ENCODE results near the gene TAS2R13.

Gene TAS2R13

DNA sequence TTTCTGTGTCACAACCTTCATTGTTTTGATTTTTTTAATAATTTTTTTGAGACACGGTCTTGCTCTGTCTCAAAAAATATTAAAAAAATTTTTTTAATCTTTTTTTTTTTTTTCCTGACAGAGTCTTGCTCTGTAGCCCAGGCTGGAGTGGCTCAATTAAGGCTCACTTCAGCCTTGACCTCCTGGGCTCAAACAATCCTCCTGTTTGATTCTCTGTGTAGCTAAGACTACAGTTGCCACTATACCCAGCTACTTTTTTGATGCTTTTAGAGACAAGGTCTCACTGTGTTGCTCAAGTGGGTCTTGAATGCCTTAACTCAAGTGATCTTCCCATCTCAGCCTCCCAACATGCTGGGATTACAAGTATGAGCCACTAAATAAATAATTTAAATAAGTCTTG is 10.4 kb upstream of the TAS2R13 start:
- TF ChIP-seq, protein P1, sequence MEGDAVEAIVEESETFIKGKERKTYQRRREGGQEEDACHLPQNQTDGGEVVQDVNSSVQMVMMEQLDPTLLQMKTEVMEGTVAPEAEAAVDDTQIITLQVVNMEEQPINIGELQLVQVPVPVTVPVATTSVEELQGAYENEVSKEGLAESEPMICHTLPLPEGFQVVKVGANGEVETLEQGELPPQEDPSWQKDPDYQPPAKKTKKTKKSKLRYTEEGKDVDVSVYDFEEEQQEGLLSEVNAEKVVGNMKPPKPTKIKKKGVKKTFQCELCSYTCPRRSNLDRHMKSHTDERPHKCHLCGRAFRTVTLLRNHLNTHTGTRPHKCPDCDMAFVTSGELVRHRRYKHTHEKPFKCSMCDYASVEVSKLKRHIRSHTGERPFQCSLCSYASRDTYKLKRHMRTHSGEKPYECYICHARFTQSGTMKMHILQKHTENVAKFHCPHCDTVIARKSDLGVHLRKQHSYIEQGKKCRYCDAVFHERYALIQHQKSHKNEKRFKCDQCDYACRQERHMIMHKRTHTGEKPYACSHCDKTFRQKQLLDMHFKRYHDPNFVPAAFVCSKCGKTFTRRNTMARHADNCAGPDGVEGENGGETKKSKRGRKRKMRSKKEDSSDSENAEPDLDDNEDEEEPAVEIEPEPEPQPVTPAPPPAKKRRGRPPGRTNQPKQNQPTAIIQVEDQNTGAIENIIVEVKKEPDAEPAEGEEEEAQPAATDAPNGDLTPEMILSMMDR (IDR thresholded peaks at IDR 0.05; ENCODE audit: extremely low read depth, insufficient read depth, missing control alignments) = no peak
- DNase-seq (ENCODE audit: low spot score) = no peak
- in situ Hi-C loops (cut with MboI; ENCODE audit: low pct_unique_long_range_greater_than_20kb, low sequenced_read_pairs, unreplicated experiment) = no loop called here

DNA sequence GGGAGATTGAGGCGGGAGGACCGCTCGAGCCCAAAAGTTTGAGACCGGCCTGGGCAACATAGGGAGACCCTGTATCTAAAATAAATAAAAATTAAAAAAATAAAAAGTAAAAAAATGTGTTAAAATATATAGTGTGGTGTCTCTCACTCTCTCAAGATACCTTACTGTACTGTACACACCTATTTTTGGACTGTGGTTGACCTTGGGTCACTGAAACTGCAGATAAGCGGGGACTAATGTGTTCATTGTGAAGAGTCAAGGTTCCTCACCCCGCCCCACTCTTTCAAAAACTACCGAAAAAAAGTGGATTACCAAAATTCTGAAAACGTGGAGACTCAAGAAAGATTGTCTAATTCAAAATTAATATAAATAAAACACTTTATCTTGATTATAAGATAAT is 1.0 kb upstream of the TAS2R13 start:
- DNase-seq (ENCODE audit: low spot score) = no peak
- TF ChIP-seq, protein P1 (IDR thresholded peaks at IDR 0.05; ENCODE audit: extremely low read depth, insufficient read depth, missing control alignments) = no peak
- in situ Hi-C loops (cut with MboI; ENCODE audit: low pct_unique_long_range_greater_than_20kb, low sequenced_read_pairs, unreplicated experiment) = no loop called here

DNA sequence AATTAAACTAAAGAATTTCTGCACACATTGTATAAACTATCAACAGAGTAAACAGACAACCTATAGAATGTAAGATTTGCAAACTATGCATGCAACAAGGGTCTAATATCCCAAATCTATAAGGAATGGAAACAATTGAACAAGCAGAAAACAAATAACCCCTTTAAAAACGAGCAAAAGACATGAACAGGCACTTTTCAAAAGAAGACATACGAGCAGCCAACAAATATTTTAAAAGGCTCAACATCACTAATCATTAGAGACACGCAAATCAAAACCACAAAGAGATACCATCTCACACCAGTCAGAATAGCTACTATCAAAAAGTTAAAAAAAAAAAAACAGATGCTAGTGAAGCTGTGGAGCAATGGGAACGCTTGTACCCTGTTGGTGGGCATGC is 4.7 kb downstream of the TAS2R13 start:
- TF ChIP-seq, protein P1 (IDR thresholded peaks at IDR 0.05; ENCODE audit: extremely low read depth, insufficient read depth, missing control alignments) = no peak
- in situ Hi-C loops (cut with MboI; ENCODE audit: low pct_unique_long_range_greater_than_20kb, low sequenced_read_pairs, unreplicated experiment) = no loop called here
- DNase-seq (ENCODE audit: low spot score) = no peak

DNA sequence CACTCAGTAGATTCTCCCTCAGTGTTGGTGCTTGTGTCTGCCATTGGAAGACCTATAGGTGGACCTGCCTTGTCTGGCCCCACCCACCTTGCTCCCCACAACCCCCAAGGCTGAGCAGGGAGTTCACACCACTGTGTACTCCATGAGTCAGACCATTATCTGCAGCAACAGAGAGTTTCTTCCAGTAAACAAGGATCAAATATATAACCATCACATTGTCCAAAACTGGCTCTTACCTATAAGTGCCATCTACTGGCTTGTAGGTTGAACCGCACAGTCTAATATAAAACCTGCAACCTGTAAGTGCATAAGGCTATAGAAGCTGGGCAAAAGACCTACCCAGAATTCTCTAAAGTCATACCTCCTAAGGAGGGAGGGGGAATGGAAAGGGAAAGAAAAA is 7.9 kb downstream of the TAS2R13 start:
- TF ChIP-seq, protein P1 (IDR thresholded peaks at IDR 0.05; ENCODE audit: extremely low read depth, insufficient read depth, missing control alignments) = no peak

DNA sequence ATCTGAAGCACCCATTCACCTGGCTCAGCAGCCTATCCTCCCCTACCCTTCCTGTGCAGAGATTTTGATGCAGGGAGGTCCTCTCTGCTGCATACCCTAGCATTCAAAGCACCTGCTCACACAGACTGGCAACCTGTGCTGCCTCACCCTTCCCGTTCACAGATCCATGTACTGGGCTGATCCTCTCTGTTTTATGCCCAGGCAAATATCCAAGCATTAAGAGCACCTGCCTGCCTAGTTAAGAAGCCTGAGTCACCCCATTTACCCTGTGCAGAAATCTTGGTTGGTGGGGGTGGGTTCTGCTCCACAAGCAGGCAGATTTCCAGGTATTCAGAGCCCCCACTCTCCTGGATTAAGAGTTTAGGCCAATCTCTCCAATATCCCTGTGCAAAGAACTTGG is 8.4 kb downstream of the TAS2R13 start:
- TF ChIP-seq, protein P1 (IDR thresholded peaks at IDR 0.05; ENCODE audit: extremely low read depth, insufficient read depth, missing control alignments) = no peak
- in situ Hi-C loops (cut with MboI; ENCODE audit: low pct_unique_long_range_greater_than_20kb, low sequenced_read_pairs, unreplicated experiment) = no loop called here
- DNase-seq (ENCODE audit: low spot score) = no peak

More for the DNA sequence above, 7.9 kb downstream of the TAS2R13 start:
- no peak for DNase-seq (ENCODE audit: low spot score)
- in situ Hi-C loops (cut with MboI; ENCODE audit: low pct_unique_long_range_greater_than_20kb, low sequenced_read_pairs, unreplicated experiment) = no loop called here

DNA sequence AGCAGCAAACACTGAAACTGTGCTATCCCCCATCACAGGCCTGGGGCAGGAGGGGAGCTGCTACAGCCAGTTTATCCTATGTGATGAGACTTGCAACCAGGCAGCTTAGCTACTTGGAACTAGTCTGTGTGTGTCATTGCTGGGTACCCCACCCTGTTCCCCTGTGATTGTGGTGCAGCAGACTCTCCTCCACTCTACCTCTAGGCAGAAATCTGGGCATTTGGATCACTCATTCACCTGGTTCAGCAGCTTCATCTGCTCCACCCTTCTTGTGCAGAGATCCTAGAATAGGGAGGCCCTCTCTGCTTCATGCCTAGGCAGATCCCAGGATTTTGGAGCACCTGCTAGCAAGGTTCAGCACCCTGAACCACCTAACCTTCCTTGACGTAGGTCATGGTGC is 8.8 kb downstream of the TAS2R13 start:
- in situ Hi-C loops (cut with MboI; ENCODE audit: low pct_unique_long_range_greater_than_20kb, low sequenced_read_pairs, unreplicated experiment) = no loop called here
- no peak for DNase-seq (ENCODE audit: low spot score)
- TF ChIP-seq, protein P1 (IDR thresholded peaks at IDR 0.05; ENCODE audit: extremely low read depth, insufficient read depth, missing control alignments) = no peak

DNA sequence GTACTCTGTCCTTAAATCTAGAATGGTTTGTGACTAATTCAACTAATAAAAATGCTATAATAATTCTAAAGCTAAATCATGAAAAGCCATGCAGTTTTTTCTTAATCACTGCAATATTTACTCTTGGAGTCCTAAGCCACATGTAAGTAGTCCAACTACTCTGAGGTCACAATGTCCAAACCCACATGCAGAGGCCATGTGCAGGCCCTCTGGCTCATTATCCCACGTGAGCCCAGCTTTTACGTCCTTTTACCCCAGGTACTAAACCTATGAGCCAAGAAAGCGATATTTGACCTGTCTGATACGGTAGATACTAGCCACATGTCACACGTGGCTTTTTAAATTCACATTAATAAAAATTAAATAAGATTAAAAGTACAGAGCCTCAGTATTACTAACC is 12.5 kb downstream of the TAS2R13 start:
- in situ Hi-C loops (cut with MboI; ENCODE audit: low pct_unique_long_range_greater_than_20kb, low sequenced_read_pairs, unreplicated experiment) = no loop called here
- TF ChIP-seq, protein P1 (IDR thresholded peaks at IDR 0.05; ENCODE audit: extremely low read depth, insufficient read depth, missing control alignments) = no peak
- no peak for DNase-seq (ENCODE audit: low spot score)

Data from GM13977 (cell line).